GM12878 (cell line): ENCODE measurements around the gene NEDD8. TPM values are rescaled to one million over a fixed set of nuclear protein-coding genes. Genes with fewer than 3 reads are reported as not detected.

Source experiments
- ATAC-seq: fragments of 200-7000 bp; cut with Tn5 transposase; 3 replicates; pipeline ENCODE4 v1.9.1; 2020; ENCODE audit warnings: mild to moderate bottlenecking, moderate library complexity
- BruUV-seq: library from RNA; stranded (reverse); fragments of 400-500 nt; replicated peaks from 2 replicates; lab custom pipeline; 2021; lab: Mats Ljungman, UMichigan
- CTCF ChIA-PET: fragments of 300-600 bp; sonication (Branson Sonifier 250); formaldehyde crosslinking; extraction: SDS; loops from one replicate; lab custom pipeline; 2021; ENCODE audit warnings: inconsistent platforms; lab: Yijun Ruan, JAX
- POLR2A ChIA-PET: fragments of 350-600 bp; formaldehyde crosslinking; extraction: SDS; loops from one replicate; lab custom pipeline; 2021; ENCODE audit warnings: inconsistent platforms; lab: Charles Lee
- RAD21 ChIA-PET: fragments of 300-600 bp; sonication (Branson Sonifier 250); formaldehyde crosslinking; loops from one replicate; lab custom pipeline; 2023; ENCODE audit warnings: antibody characterized with exemption; ENCODE audit not compliant: unreplicated experiment; lab: Charles Lee
- SMC1A ChIA-PET: fragments of 300-600 bp; sonication (Branson Sonifier 250); formaldehyde crosslinking; loops from one replicate; lab custom pipeline; 2023; ENCODE audit not compliant: unreplicated experiment, uncharacterized antibody; lab: Charles Lee
- DNase-seq: peaks from one replicate; pipeline ENCODE4 v3.0.0-alpha.2; 2011; ENCODE audit warnings: low read depth, low spot score
- FAIRE-seq: peaks from 3 replicates; lab custom pipeline; 2011; peaks lifted over from hg19 to GRCh38; lab: Jason Lieb, UNC
- H2AFZ ChIP-seq: 2 replicates; pipeline ENCODE4 v1.6.0; 2011; ENCODE audit warnings: low read depth, low read length, control low read depth; ENCODE audit not compliant: control insufficient read depth
- H3K27ac ChIP-seq: 2 replicates; pipeline ENCODE4 v1.5.1; 2011; ENCODE audit warnings: control low read depth; ENCODE audit not compliant: control insufficient read depth, insufficient read depth
- H3K27me3 ChIP-seq, 2 experiments: replicated peaks in 1 of 2; 2 replicates each; pipeline versions ENCODE4 v1.6.0 to v1.6.1; 2011; ENCODE audit warnings: low read length in 1 of 2; ENCODE audit not compliant: control insufficient read depth in 2 of 2, insufficient read depth in 2 of 2
- H3K36me3 ChIP-seq, 2 experiments: 2 replicates each; pipeline ENCODE4 v1.5.1; 2011; ENCODE audit warnings: low read length in 1 of 2; ENCODE audit not compliant: control insufficient read depth in 2 of 2, insufficient read depth in 2 of 2
- H3K4me1 ChIP-seq: 2 replicates; pipeline ENCODE4 v1.6.1; 2011; ENCODE audit warnings: mild to moderate bottlenecking, low read length, moderate library complexity, mixed read lengths; ENCODE audit not compliant: control insufficient read depth, insufficient read depth
- H3K4me2 ChIP-seq: 2 replicates; pipeline ENCODE4 v1.6.0; 2011; ENCODE audit warnings: control low read depth; ENCODE audit not compliant: control insufficient read depth, insufficient read depth
- H3K4me3 ChIP-seq: fragments of 200-600 bp; sonication (generic); 2 replicates; pipeline ENCODE4 v1.5.1; 2016
- H3K79me2 ChIP-seq: 2 replicates; pipeline ENCODE4 v1.6.0; 2011; ENCODE audit warnings: low read length; ENCODE audit not compliant: control insufficient read depth, insufficient read depth
- H3K9ac ChIP-seq: 2 replicates; pipeline ENCODE4 v1.8.0; 2011; ENCODE audit warnings: low read length, control low read depth, mixed read lengths; ENCODE audit not compliant: control insufficient read depth, insufficient read depth
- H3K9me3 ChIP-seq: replicated peaks from 3 replicates; pipeline ENCODE4 v1.5.1; 2011; ENCODE audit warnings: mild to moderate bottlenecking, low read length; ENCODE audit not compliant: control insufficient read depth, insufficient read depth
- H4K20me1 ChIP-seq: 2 replicates; pipeline ENCODE4 v1.6.0; 2011; ENCODE audit not compliant: control insufficient read depth, insufficient read depth
- CEBPZ ChIP-seq: fragments of 150-350 bp; IDR thresholded peaks from 2 replicates; pipeline ENCODE4 v1.6.1; 2016; ENCODE audit warnings: low read depth, low read length
- FOXK2 ChIP-seq: fragments of 450-650 bp; IDR thresholded peaks from 2 replicates; pipeline ENCODE4 v1.6.1; 2017; ENCODE audit warnings: mild to moderate bottlenecking, moderate library complexity
- GABPA ChIP-seq: IDR thresholded peaks from 2 replicates; pipeline ENCODE4 v1.6.1; 2014; ENCODE audit warnings: antibody characterized with exemption, low read depth, mild to moderate bottlenecking, inconsistent platforms
- NFYB ChIP-seq: IDR thresholded peaks from 2 replicates; pipeline ENCODE4 v1.6.1; 2011; ENCODE audit warnings: low read depth, mild to moderate bottlenecking, low read length, improper control_type of control experiment, moderate library complexity; ENCODE audit not compliant: insufficient read depth
- NR2C2 ChIP-seq: IDR thresholded peaks from 2 replicates; pipeline ENCODE4 v1.6.1; 2011; ENCODE audit warnings: borderline replicate concordance, low read depth; ENCODE audit not compliant: control insufficient read depth, insufficient read length
- NRF1 ChIP-seq: conservative IDR thresholded peaks from 2 replicates; pipeline ENCODE4 v1.6.1; 2011; ENCODE audit warnings: mild to moderate bottlenecking, low read depth, low read length, improper control_type of control experiment
- PKNOX1 ChIP-seq: fragments of 450-650 bp; IDR thresholded peaks from 2 replicates; pipeline ENCODE4 v1.6.1; 2016; ENCODE audit warnings: mild to moderate bottlenecking
- POLR2A ChIP-seq: IDR thresholded peaks from 2 replicates; pipeline ENCODE4 v1.6.1; 2011; ENCODE audit warnings: low read depth, mild to moderate bottlenecking, low read length
- POLR2AphosphoS5 ChIP-seq: IDR thresholded peaks from 2 replicates; pipeline ENCODE4 v1.6.1; 2011; ENCODE audit warnings: mild to moderate bottlenecking, low read length, inconsistent platforms
- RAD51 ChIP-seq: fragments of 450-650 bp; IDR thresholded peaks from 2 replicates; pipeline ENCODE4 v1.6.1; 2016; ENCODE audit warnings: moderate library complexity, mild to moderate bottlenecking, inconsistent platforms
- SRF ChIP-seq, 2 experiments: IDR thresholded peaks; 2 replicates each; pipeline ENCODE4 v1.6.1; 2011; ENCODE audit warnings: low read depth in 2 of 2, low read length in 2 of 2, mild to moderate bottlenecking in 1 of 2, moderate library complexity in 1 of 2
- STAT3 ChIP-seq: IDR thresholded peaks from 2 replicates; pipeline ENCODE4 v1.6.1; 2011; ENCODE audit warnings: low read depth, low read length, improper control_type of control experiment
- WGBS: methylation state at CpG from one replicate; pipeline ENCODE4 v1.1.6; 2016; ENCODE audit warnings: low lambda C conversion rate; ENCODE audit not compliant: insufficient replicate concordance, insufficient coverage; ENCODE audit errors: missing lambda C conversion rate; 5-methylcytosine and 5-hydroxymethylcytosine counted together
- in situ Hi-C: fragments of 300-500 bp; cut with MboI; formaldehyde crosslinking; loops from 9 replicates; pipeline ENCODE4 v1.14.3; 2018; ENCODE audit warnings: mixed read lengths
- intact Hi-C: fragments of 100-400 bp; cut with micrococcal nuclease; formaldehyde crosslinking; loops from one replicate; pipeline ENCODE4 v1.14.2; 2022; ENCODE audit not compliant: unreplicated experiment
- polyA plus RNA-seq, 11 experiments: library from polyadenylated mRNA; depleted of rRNA in 4 of 11; unstranded in 6 of 11; stranded (reverse) in 5 of 11; fragments of >200 nt; fragmentation: Nextera tagmentation in 4 of 11; fragmentation: Illumina TruSeq in 1 of 11; extraction: Ambion mirVana in 4 of 11; extraction: Trizol in 1 of 11; gene quantifications; 1 replicate in 1 of 11; 2 replicates in 10 of 11; pipeline versions ENCODE4 v1.2.1 to v1.2.3, GENCODE V29; 2011 to 2016; ENCODE audit warnings: inconsistent platforms in 2 of 11, missing spikeins in 2 of 11, low read depth in 1 of 11
- total RNA-seq, 4 experiments: library from RNA; depleted of rRNA in 3 of 4; stranded (reverse); fragments of >200 nt in 3 of 4; fragmentation: Illumina TruSeq in 1 of 4; extraction: Trizol in 1 of 4; gene quantifications; 2 replicates each; pipeline versions ENCODE4 v1.2.1 to v1.2.3, GENCODE V29; 2013 to 2021

The NEDD8 gene
- total and polyA plus RNA-seq, 10 of the 15 experiments (the other 5 are each of a cell fraction or from before 2014, with no cell fraction given): 164 to 991 (median 300) TPM

GRCh38 chr14:24183014-24183481 is 49.1 kb downstream of the NEDD8 start:
- H3K4me2 ChIP-seq: no peak overlapping the region
- peaks cover 25 to 55% of the 10 kb centered on the region in 2 experiments for H3K36me3 ChIP-seq
- H3K27ac ChIP-seq: no peak overlapping the region
- no peak overlapping the region for H2AFZ ChIP-seq
- H3K79me2 ChIP-seq: peaks cover 14% of the 10 kb centered on the region
- no peaks in the 10 kb centered on the region for H3K27me3 ChIP-seq
- H3K4me3 ChIP-seq: no peak overlapping the region
- ChIA-PET SMC1A (interaction anchor here (0.9 kb wide), 1 partner anchor 13 kb away, joined by 3 read pairs; the partner anchor contains the start of gene TM9SF1), RAD21 (interaction anchor here (0.5 kb wide), 1 partner anchor 21 kb away, joined by 3 read pairs; no protein-coding TSS in a partner anchor), POLR2A (no interaction called here), CTCF (no interaction called here)
- BruUV-seq: no TSS peak
- FAIRE-seq (no peak), ATAC-seq (no peak), DNase-seq (no peak)
- H3K4me1 ChIP-seq: 0 out of 2 replicates have a peak, but pooled peaks cover 4% of the 10 kb centered on the region
- TF ChIP-seq POLR2AphosphoS5: peak; percentile 50; the same call in 1 of the 2 replicates
- TF ChIP-seq POLR2A: peak; percentile 74
- TF ChIP-seq STAT3: no peak
- intact Hi-C loops: no loop called here
- in situ Hi-C loops: no loop called here
- H3K9me3 ChIP-seq: no peaks in the 10 kb centered on the region
- H4K20me1 ChIP-seq: no peaks in the 10 kb centered on the region
- 98% methylated on average over 14 of the region's 15 CpGs for whole genome bisulfite sequencing
- H3K9ac ChIP-seq: no peak overlapping the region

GRCh38 chr14:24182110-24182882 is 49.9 kb downstream of the NEDD8 start:
- no peak for DNase-seq
- Histone ChIP-seq H3K9me3 (no peaks in the 10 kb centered on the region), H3K27ac (no peak overlapping the region), H3K36me3 (peaks cover 25 to 57% of the 10 kb centered on the region in 2 experiments), H3K4me3 (no peak overlapping the region), H3K9ac (no peak overlapping the region), H3K27me3 (no peaks in the 10 kb centered on the region), H3K4me2 (no peak overlapping the region), H3K79me2 (peaks cover 7% of the 10 kb centered on the region), H2AFZ (no peak overlapping the region), H3K4me1 (no peaks in the 10 kb centered on the region), H4K20me1 (no peaks in the 10 kb centered on the region)
- ChIA-PET CTCF (no interaction called here), POLR2A (interaction anchor here (1.6 kb wide), 1 partner anchor 21 kb away, joined by 6 read pairs; the partner anchor contains the start of gene IRF9), SMC1A (interaction anchor here (0.9 kb wide), 1 partner anchor 13 kb away, joined by 3 read pairs; the partner anchor contains the start of gene TM9SF1), RAD21 (interaction anchor here (0.5 kb wide), 1 partner anchor 20 kb away, joined by 3 read pairs; no protein-coding TSS in a partner anchor)
- ATAC-seq: no peak; the same call in 2 of the 3 replicates
- 92% methylated on average over 14 of the region's 14 CpGs for WGBS
- intact Hi-C loops (no loop called here), in situ Hi-C loops (no loop called here)
- BruUV-seq: no TSS peak
- no peak for FAIRE-seq
- TF ChIP-seq FOXK2 (no peak), RAD51 (no peak), GABPA (no peak), PKNOX1 (no peak), NFYB (no peak), NRF1 (no peak), CEBPZ (no peak), POLR2AphosphoS5 (peak; percentile 34), NR2C2 (no peak), SRF (IDR thresholded peaks at IDR 0.05; ENCODE audit: low read depth in 2 of 2, low read length in 2 of 2) (no peak)
